ENCODE measurements around the gene ZNF135. TPM values are rescaled to one million over a fixed set of nuclear protein-coding genes. Genes with fewer than 3 reads are reported as not detected.

ZNF135 gene
- total RNA-seq, 2 donors from 2014 or later = 9.3 to 12.0 TPM

DNA sequence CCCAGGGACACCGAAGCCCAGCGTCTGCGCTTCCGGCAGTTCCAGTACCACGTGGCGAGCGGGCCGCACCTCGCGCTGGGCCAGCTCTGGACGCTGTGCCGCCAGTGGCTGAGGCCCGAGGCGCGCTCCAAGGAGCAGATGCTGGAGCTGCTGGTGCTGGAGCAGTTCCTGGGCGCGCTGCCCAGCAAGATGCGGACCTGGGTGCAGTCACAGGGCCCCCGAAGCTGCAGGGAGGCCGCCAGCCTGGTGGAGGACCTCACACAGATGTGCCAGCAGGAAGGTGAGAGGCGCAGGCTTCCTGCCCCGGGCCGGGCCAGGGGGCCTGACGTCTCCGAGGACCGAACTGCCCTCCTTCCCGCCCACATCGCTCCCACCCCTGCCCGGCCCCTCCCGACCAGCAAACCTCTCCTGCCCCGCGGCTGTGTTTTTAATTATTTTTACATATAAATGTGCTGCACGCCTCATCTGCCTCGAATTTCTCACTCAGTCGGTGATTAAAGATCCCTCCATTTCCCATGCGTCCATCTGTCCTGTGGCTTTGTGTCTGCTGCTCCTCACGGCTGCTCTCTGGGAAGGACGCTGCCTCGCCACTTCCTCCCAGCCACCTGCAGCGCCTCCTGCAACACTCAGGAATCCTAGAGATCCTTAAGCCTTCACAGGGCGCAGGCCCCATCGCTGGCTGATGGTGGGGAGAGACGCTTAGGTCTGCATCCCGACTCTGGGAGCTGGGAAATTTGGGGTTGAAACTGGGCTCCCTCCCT is 21.0 kb upstream of the ZNF135 start:
- Mint-ChIP-seq H3K4me1 (no peaks in the 10 kb centered on the region), H3K27me3 (ENCODE audit: insufficient read depth) (peaks cover 40% of the 10 kb centered on the region), H3K9me3 (peaks cover 71% of the 10 kb centered on the region), H3K27ac (no peak overlapping the region), H3K36me3 (ENCODE audit: low read depth) (peaks cover 12% of the 10 kb centered on the region), H3K4me3 (no peak overlapping the region)
- Histone ChIP-seq H3K4me1 (ENCODE audit: control insufficient read depth, insufficient read depth, low read length) (no peaks in the 10 kb centered on the region), H3K9ac (ENCODE audit: extremely low read depth, low read length, poor library complexity, severe bottlenecking) (no peak overlapping the region), H3K9me3 (ENCODE audit: control insufficient read depth, low read length) (peaks cover 3% of the 10 kb centered on the region), H3K27ac (ENCODE audit: low read depth, low read length) (no peak overlapping the region), H3K4me3 (ENCODE audit: low read length) (no peak overlapping the region), H3K27me3 (ENCODE audit: control insufficient read depth, insufficient read depth, low read length, poor library complexity, severe bottlenecking) (no peaks in the 10 kb centered on the region), H3K36me3 (ENCODE audit: control insufficient read depth, insufficient read depth, low read length) (no peaks in the 10 kb centered on the region)
- TF ChIP-seq, protein P1, sequence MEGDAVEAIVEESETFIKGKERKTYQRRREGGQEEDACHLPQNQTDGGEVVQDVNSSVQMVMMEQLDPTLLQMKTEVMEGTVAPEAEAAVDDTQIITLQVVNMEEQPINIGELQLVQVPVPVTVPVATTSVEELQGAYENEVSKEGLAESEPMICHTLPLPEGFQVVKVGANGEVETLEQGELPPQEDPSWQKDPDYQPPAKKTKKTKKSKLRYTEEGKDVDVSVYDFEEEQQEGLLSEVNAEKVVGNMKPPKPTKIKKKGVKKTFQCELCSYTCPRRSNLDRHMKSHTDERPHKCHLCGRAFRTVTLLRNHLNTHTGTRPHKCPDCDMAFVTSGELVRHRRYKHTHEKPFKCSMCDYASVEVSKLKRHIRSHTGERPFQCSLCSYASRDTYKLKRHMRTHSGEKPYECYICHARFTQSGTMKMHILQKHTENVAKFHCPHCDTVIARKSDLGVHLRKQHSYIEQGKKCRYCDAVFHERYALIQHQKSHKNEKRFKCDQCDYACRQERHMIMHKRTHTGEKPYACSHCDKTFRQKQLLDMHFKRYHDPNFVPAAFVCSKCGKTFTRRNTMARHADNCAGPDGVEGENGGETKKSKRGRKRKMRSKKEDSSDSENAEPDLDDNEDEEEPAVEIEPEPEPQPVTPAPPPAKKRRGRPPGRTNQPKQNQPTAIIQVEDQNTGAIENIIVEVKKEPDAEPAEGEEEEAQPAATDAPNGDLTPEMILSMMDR (conservative IDR thresholded peaks at IDR 0.05) = no peak
- DNase-seq = peak; percentile 69
- WGBS, 2 experiments (ENCODE audit: insufficient coverage in 1 of 2, insufficient read length in 1 of 2) = 82 to 84% methylated on average over 20 to 44 of the region's 44 CpGs

DNA sequence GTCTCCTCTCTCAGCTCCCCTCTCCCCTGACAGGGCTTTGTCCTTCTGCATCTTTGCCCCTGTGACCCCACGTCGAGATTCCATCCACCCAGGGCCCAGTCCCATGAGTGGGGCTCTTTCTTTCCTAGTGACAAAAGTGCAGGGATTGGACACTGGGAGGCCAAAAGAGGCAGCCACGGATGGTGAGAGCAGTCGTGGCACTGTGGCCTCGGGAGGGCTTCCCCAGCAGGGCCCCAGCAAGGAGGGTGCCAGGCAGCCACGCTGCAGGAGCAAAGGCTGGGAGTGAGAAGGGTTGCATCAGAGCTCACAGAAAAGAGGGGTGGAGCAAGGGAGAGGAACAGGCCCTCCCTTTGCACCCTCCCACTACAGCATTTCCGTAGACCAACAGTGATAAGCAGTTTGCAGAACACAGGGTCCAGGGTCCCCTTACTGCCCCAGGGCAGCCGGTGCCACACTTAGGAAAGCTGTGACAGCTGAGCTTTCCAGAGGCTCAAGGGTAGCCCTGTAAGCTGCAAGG is 20.3 kb upstream of the ZNF135 start:
- Histone ChIP-seq H3K4me3 (ENCODE audit: low read length) (no peak overlapping the region), H3K27ac (ENCODE audit: low read depth, low read length) (no peak overlapping the region), H3K9me3 (ENCODE audit: control insufficient read depth, low read length) (no peaks in the 10 kb centered on the region), H3K36me3 (ENCODE audit: control insufficient read depth, insufficient read depth, low read length) (no peaks in the 10 kb centered on the region), H3K27me3 (ENCODE audit: control insufficient read depth, insufficient read depth, low read length, poor library complexity, severe bottlenecking) (no peaks in the 10 kb centered on the region), H3K4me1 (ENCODE audit: control insufficient read depth, insufficient read depth, low read length) (no peaks in the 10 kb centered on the region), H3K9ac (ENCODE audit: extremely low read depth, low read length, poor library complexity, severe bottlenecking) (no peak overlapping the region)
- DNase-seq = peak; percentile 53
- no peak overlapping the region for H3K4me3 Mint-ChIP-seq
- no peak overlapping the region for H3K27ac Mint-ChIP-seq
- H3K9me3 Mint-ChIP-seq = peaks cover 71% of the 10 kb centered on the region
- TF ChIP-seq, protein P1 (conservative IDR thresholded peaks at IDR 0.05) = no peak
- H3K4me1 Mint-ChIP-seq = no peaks in the 10 kb centered on the region
- H3K27me3 Mint-ChIP-seq (ENCODE audit: insufficient read depth) = peaks cover 42% of the 10 kb centered on the region
- WGBS, 2 experiments (ENCODE audit: insufficient coverage in 1 of 2, insufficient read length in 1 of 2) = 60 to 69% methylated on average over 5 to 8 of the region's 8 CpGs
- peaks cover 14% of the 10 kb centered on the region for H3K36me3 Mint-ChIP-seq (ENCODE audit: low read depth)

DNA sequence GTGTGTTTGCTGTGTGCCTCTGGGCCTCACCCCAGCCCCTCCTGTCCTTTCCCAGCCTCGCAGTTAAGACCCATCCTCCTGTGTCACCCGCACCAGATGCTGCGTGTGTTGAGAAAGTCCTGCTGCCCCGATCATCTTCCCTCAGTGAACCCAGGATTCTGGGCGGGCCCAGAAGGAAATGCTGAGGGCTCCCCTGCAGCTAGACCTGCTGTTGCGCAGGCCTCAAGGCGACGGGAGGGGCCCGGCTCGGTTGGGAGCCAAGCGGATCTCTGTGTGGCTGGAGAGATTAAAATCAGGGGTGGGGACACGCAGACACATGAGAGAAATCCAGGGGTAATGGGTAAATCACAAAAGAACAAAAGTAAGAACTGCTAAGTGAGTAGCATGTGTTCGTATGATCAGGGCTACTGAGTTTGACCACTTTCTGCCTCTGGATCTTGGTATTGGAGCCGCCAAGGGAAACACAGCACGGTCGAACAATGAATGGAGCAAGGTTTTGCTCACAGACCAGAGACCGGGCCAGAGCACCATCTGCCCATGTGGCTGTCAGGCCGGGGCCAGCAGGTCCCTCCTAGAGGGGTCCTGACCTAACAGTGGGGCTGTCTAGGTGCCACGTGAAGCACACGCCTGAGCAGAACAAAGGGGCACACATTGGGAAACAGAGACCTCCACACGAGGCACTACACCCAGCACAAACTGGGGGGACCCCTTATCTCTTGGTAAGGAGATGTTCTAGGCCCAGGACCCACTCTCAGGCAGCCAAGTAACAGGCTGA is 18.1 kb upstream of the ZNF135 start:
- no peak for DNase-seq
- Histone ChIP-seq H3K36me3 (ENCODE audit: control insufficient read depth, insufficient read depth, low read length) (no peaks in the 10 kb centered on the region), H3K27me3 (ENCODE audit: control insufficient read depth, insufficient read depth, low read length, poor library complexity, severe bottlenecking) (no peaks in the 10 kb centered on the region), H3K9me3 (ENCODE audit: control insufficient read depth, low read length) (no peaks in the 10 kb centered on the region), H3K4me3 (ENCODE audit: low read length) (no peak overlapping the region), H3K27ac (ENCODE audit: low read depth, low read length) (no peak overlapping the region), H3K4me1 (ENCODE audit: control insufficient read depth, insufficient read depth, low read length) (no peaks in the 10 kb centered on the region), H3K9ac (ENCODE audit: extremely low read depth, low read length, poor library complexity, severe bottlenecking) (no peak overlapping the region)
- H3K4me3 Mint-ChIP-seq = no peak overlapping the region
- H3K4me1 Mint-ChIP-seq = no peaks in the 10 kb centered on the region
- WGBS, 2 experiments (ENCODE audit: insufficient coverage in 1 of 2, insufficient read length in 1 of 2) = 80 to 87% methylated on average over 17 to 21 of the region's 21 CpGs
- H3K36me3 Mint-ChIP-seq (ENCODE audit: low read depth) = peaks cover 9% of the 10 kb centered on the region
- peaks cover 42% of the 10 kb centered on the region for H3K27me3 Mint-ChIP-seq (ENCODE audit: insufficient read depth)
- TF ChIP-seq, protein P1 (conservative IDR thresholded peaks at IDR 0.05) = no peak
- H3K9me3 Mint-ChIP-seq = peaks cover 74% of the 10 kb centered on the region
- no peak overlapping the region for H3K27ac Mint-ChIP-seq

Data from endodermal cell (in vitro differentiated cells).